Chondrocyte (in vitro differentiated cells): ENCODE data around the gene TOX2. TPM values are rescaled to one million over a fixed set of nuclear protein-coding genes. Genes with fewer than 3 reads are reported as not detected.

Experiments
- DNase-seq: peaks from one replicate; pipeline ENCODE4 v3.0.0; 2021; ENCODE audit warnings: mixed read lengths, low spot score
- H3K27ac Mint-ChIP-seq: one replicate; pipeline ENCODE4 v1.8.0; 2021; ENCODE audit warnings: mild to moderate bottlenecking, moderate library complexity, mixed read lengths; ENCODE audit not compliant: unreplicated experiment
- H3K27me3 Mint-ChIP-seq: 2 replicates; pipeline ENCODE4 v1.8.0; 2021; ENCODE audit warnings: low read depth, mixed read lengths
- H3K36me3 Mint-ChIP-seq: 2 replicates; pipeline ENCODE4 v1.8.0; 2021; ENCODE audit warnings: low read depth, mixed read lengths
- H3K4me1 Mint-ChIP-seq: 2 replicates; pipeline ENCODE4 v1.8.0; 2021; ENCODE audit warnings: low read depth, mild to moderate bottlenecking, mixed read lengths
- H3K4me3 Mint-ChIP-seq: one replicate; pipeline ENCODE4 v1.8.0; 2021; ENCODE audit warnings: mild to moderate bottlenecking, moderate library complexity, mixed read lengths; ENCODE audit not compliant: unreplicated experiment
- H3K9me3 Mint-ChIP-seq: 2 replicates; pipeline ENCODE4 v1.8.0; 2021; ENCODE audit warnings: low read depth, mixed read lengths
- total RNA-seq: library from RNA; stranded (reverse); gene quantifications from 3 replicates; pipeline ENCODE4 v1.2.1, GENCODE V29; 2021
- TF ChIP-seq, protein P1 (sequence below): fragments of 200-600 bp; sonication (generic); IDR thresholded peaks from 2 replicates; pipeline ENCODE4 v1.5.0; 2021; ENCODE audit warnings: antibody characterized with exemption, mild to moderate bottlenecking, moderate library complexity

TOX2 gene
- total RNA-seq, 1 donor from 2014 or later, result 0.12 TPM

GRCh38 chr20:43925801-43926200, 11.1 kb downstream of the TOX2 start:
- Mint-ChIP-seq H3K4me1 (no peaks in the 10 kb centered on the region), H3K27me3 (peaks cover 66% of the 10 kb centered on the region), H3K9me3 (no peaks in the 10 kb centered on the region), H3K27ac (no peak overlapping the region), H3K4me3 (no peak overlapping the region), H3K36me3 (no peaks in the 10 kb centered on the region)
- no peak for DNase-seq
- TF ChIP-seq, protein P1, sequence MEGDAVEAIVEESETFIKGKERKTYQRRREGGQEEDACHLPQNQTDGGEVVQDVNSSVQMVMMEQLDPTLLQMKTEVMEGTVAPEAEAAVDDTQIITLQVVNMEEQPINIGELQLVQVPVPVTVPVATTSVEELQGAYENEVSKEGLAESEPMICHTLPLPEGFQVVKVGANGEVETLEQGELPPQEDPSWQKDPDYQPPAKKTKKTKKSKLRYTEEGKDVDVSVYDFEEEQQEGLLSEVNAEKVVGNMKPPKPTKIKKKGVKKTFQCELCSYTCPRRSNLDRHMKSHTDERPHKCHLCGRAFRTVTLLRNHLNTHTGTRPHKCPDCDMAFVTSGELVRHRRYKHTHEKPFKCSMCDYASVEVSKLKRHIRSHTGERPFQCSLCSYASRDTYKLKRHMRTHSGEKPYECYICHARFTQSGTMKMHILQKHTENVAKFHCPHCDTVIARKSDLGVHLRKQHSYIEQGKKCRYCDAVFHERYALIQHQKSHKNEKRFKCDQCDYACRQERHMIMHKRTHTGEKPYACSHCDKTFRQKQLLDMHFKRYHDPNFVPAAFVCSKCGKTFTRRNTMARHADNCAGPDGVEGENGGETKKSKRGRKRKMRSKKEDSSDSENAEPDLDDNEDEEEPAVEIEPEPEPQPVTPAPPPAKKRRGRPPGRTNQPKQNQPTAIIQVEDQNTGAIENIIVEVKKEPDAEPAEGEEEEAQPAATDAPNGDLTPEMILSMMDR, result no peak

- Mint-ChIP-seq H3K4me3 (no peak overlapping the region), H3K9me3 (no peaks in the 10 kb centered on the region), H3K27ac (no peak overlapping the region), H3K27me3 (peaks cover 66% of the 10 kb centered on the region), H3K4me1 (no peaks in the 10 kb centered on the region), H3K36me3 (no peaks in the 10 kb centered on the region)
- TF ChIP-seq, protein P1, result no peak
- no peak for DNase-seq
Measured at GRCh38 chr20:43926287-43927050, 11.8 kb downstream of the TOX2 start.

DNA sequence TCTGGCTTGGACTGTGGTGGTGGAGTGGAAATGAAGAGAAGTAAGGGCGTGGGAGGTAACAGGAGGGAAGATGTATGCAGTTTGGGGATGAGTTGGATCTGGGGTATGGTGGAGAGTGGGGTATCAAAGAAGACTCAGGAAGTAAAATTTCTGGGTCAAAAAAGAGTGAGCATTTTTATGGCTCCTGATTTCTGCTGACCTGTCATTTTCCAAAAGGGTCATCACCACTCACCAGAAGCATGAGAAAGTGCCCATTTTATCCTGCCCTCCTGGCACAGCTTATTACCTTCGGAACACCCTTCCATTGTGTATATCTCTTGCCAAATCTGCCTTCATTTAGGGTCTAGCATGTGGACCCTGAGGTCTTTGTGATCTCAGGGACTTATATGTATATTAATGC, 17.3 kb downstream of the TOX2 start:
- Mint-ChIP-seq H3K9me3 (no peaks in the 10 kb centered on the region), H3K27ac (no peak overlapping the region), H3K4me1 (no peaks in the 10 kb centered on the region), H3K36me3 (no peaks in the 10 kb centered on the region), H3K27me3 (peaks cover 57% of the 10 kb centered on the region), H3K4me3 (no peak overlapping the region)
- TF ChIP-seq, protein P1, result no peak
- DNase-seq, result no peak

- peaks cover 47% of the 10 kb centered on the region for H3K27me3 Mint-ChIP-seq
- DNase-seq, result no peak
- TF ChIP-seq, protein P1, result no peak
- H3K27ac Mint-ChIP-seq, result no peak overlapping the region
- H3K4me1 Mint-ChIP-seq, result peaks cover 10% of the 10 kb centered on the region
- H3K9me3 Mint-ChIP-seq, result no peaks in the 10 kb centered on the region
- H3K4me3 Mint-ChIP-seq, result no peak overlapping the region
- H3K36me3 Mint-ChIP-seq, result no peaks in the 10 kb centered on the region
Measured at GRCh38 chr20:43934833-43935232, 20.2 kb downstream of the TOX2 start.

- peaks cover 13% of the 10 kb centered on the region for H3K4me1 Mint-ChIP-seq
- DNase-seq, result no peak
- no peaks in the 10 kb centered on the region for H3K36me3 Mint-ChIP-seq
- no peak overlapping the region for H3K27ac Mint-ChIP-seq
- no peak overlapping the region for H3K4me3 Mint-ChIP-seq
- TF ChIP-seq, protein P1, result no peak
- H3K9me3 Mint-ChIP-seq, result no peaks in the 10 kb centered on the region
- H3K27me3 Mint-ChIP-seq, result peaks cover 43% of the 10 kb centered on the region
Measured at GRCh38 chr20:43936104-43936770, 21.6 kb downstream of the TOX2 start.
